KOPT-K1 (cell line): ENCODE results near the gene BTBD19.

Experiments used
- H3K27ac ChIP-seq: fragments of 200-600 bp; sonication (generic); 2 replicates; pipeline ENCODE4 v1.5.1; 2016; ENCODE audit warnings: antibody characterized with exemption, mild to moderate bottlenecking, low read depth, low read length; ENCODE audit not compliant: poor library complexity, severe bottlenecking
- H3K36me3 ChIP-seq: fragments of 200-600 bp; sonication (generic); 2 replicates; pipeline ENCODE4 v1.5.1; 2017; ENCODE audit warnings: antibody characterized with exemption, mild to moderate bottlenecking, low read length, moderate library complexity; ENCODE audit not compliant: insufficient read depth
- H3K9me3 ChIP-seq: fragments of 200-600 bp; sonication (generic); 2 replicates; pipeline ENCODE4 v1.5.1; 2017; ENCODE audit warnings: antibody characterized with exemption, low read length, mild to moderate bottlenecking; ENCODE audit not compliant: insufficient read depth, poor library complexity, severe bottlenecking

Gene BTBD19

GRCh38 chr1:44847845-44848244, 39.5 kb downstream of the BTBD19 start:
- no peaks in the 10 kb centered on the region for H3K9me3 ChIP-seq

GRCh38 chr1:44848456-44849181, 40.3 kb downstream of the BTBD19 start:
- Histone ChIP-seq H3K36me3 (peaks cover 20% of the 10 kb centered on the region; the same call in 1 of the 2 replicates), H3K27ac (peak overlapping the region; percentile 41), H3K9me3 (no peaks in the 10 kb centered on the region)

More at GRCh38 chr1:44847845-44848244, 39.5 kb downstream of the BTBD19 start:
- Histone ChIP-seq H3K27ac (no peak overlapping the region), H3K36me3 (peaks cover 16% of the 10 kb centered on the region; the same call in 1 of the 2 replicates)

GRCh38 chr1:44849575-44850132, 41.3 kb downstream of the BTBD19 start:
- H3K27ac ChIP-seq: peak overlapping the region; percentile 41
- peaks cover 21% of the 10 kb centered on the region; the same call in 1 of the 2 replicates for H3K36me3 ChIP-seq
- no peaks in the 10 kb centered on the region for H3K9me3 ChIP-seq

- Histone ChIP-seq H3K9me3 (no peaks in the 10 kb centered on the region), H3K27ac (no peak overlapping the region), H3K36me3 (peaks cover 32% of the 10 kb centered on the region; the same call in 1 of the 2 replicates)
Observed at GRCh38 chr1:44851308-44851707, 43.0 kb downstream of the BTBD19 start.

GRCh38 chr1:44853201-44853600, 44.9 kb downstream of the BTBD19 start:
- Histone ChIP-seq H3K9me3 (no peaks in the 10 kb centered on the region), H3K27ac (no peak overlapping the region), H3K36me3 (peaks cover 46% of the 10 kb centered on the region; the same call in 1 of the 2 replicates)

GRCh38 chr1:44854970-44855369, 46.6 kb downstream of the BTBD19 start:
- Histone ChIP-seq H3K36me3 (peaks cover 46% of the 10 kb centered on the region; the same call in 1 of the 2 replicates), H3K9me3 (no peaks in the 10 kb centered on the region), H3K27ac (no peak overlapping the region)

GRCh38 chr1:44855742-44856141, 47.4 kb downstream of the BTBD19 start:
- Histone ChIP-seq H3K36me3 (peaks cover 40% of the 10 kb centered on the region; the same call in 1 of the 2 replicates), H3K9me3 (no peaks in the 10 kb centered on the region), H3K27ac (no peak overlapping the region)

GRCh38 chr1:44857446-44857845, 49.1 kb downstream of the BTBD19 start:
- Histone ChIP-seq H3K27ac (no peak overlapping the region), H3K36me3 (peaks cover 43% of the 10 kb centered on the region), H3K9me3 (no peaks in the 10 kb centered on the region)

GRCh38 chr1:44860331-44860730, 52.0 kb downstream of the BTBD19 start:
- H3K36me3 ChIP-seq: peaks cover 43% of the 10 kb centered on the region
- no peaks in the 10 kb centered on the region for H3K9me3 ChIP-seq
- H3K27ac ChIP-seq: no peak overlapping the region

GRCh38 chr1:44860891-44861425, 52.6 kb downstream of the BTBD19 start:
- no peaks in the 10 kb centered on the region for H3K9me3 ChIP-seq
- H3K36me3 ChIP-seq: peaks cover 41% of the 10 kb centered on the region
- H3K27ac ChIP-seq: no peak overlapping the region

GRCh38 chr1:44862829-44863401, 54.6 kb downstream of the BTBD19 start:
- Histone ChIP-seq H3K27ac (no peak overlapping the region), H3K9me3 (no peaks in the 10 kb centered on the region), H3K36me3 (peaks cover 42% of the 10 kb centered on the region)
